ENCODE measurements around the gene KDM4C. TPM values are rescaled to one million over a fixed set of nuclear protein-coding genes. Genes with fewer than 3 reads are reported as not detected.

KDM4C gene
- polyA plus RNA-seq, 4 donors = 12.6 to 27.3 (median 18.9) TPM

- Histone ChIP-seq H3K27me3 (ENCODE audit: control insufficient read depth in 3 of 3, insufficient read depth in 3 of 3, low read length in 3 of 3) (no peaks in the 10 kb centered on the region), H3K4me3 (ENCODE audit: low read depth in 1 of 3, low read length in 3 of 3) (no peak overlapping the region), H3K27ac (ENCODE audit: low read depth in 1 of 3, low read length in 2 of 3) (no peak overlapping the region), H3K9me3 (ENCODE audit: control insufficient read depth in 2 of 2, insufficient read depth in 1 of 2, low read depth in 1 of 2, low read length in 1 of 2) (no peaks in the 10 kb centered on the region), H3K36me3 (ENCODE audit: control insufficient read depth in 3 of 3, insufficient read depth in 2 of 3, low read depth in 1 of 3, low read length in 3 of 3) (peaks cover 13 to 24% (median 22%) of the 10 kb centered on the region in 3 donors), H3K4me1 (ENCODE audit: control insufficient read depth in 3 of 3, insufficient read depth in 2 of 3, low read depth in 1 of 3, low read length in 2 of 3) (no peaks in the 10 kb centered on the region)
- DNase-seq (no peak), FAIRE-seq (no peak)
- WGBS, 3 donors = 95 to 97% (median 97%) methylated on average over 1 of the region's 1 CpG
Measured at GRCh38 chr9:6991418-6991817, 233.6 kb downstream of the KDM4C start.

GRCh38 chr9:6996061-6996854, 238.5 kb downstream of the KDM4C start:
- no peaks in the 10 kb centered on the region for H3K4me1 ChIP-seq (ENCODE audit: control insufficient read depth in 3 of 3, insufficient read depth in 2 of 3, low read depth in 1 of 3, low read length in 2 of 3)
- no peaks in the 10 kb centered on the region for H3K27me3 ChIP-seq (ENCODE audit: control insufficient read depth in 3 of 3, insufficient read depth in 3 of 3, low read length in 3 of 3)
- H3K9me3 ChIP-seq (ENCODE audit: control insufficient read depth in 2 of 2, insufficient read depth in 1 of 2, low read depth in 1 of 2, low read length in 1 of 2) = no peaks in the 10 kb centered on the region
- FAIRE-seq (no peak), DNase-seq (peak; percentile 5 to 10)
- no peak overlapping the region for H3K4me3 ChIP-seq (ENCODE audit: low read depth in 1 of 3, low read length in 3 of 3)
- H3K27ac ChIP-seq (ENCODE audit: low read depth in 1 of 3, low read length in 2 of 3) = no peak overlapping the region
- WGBS, 3 donors = 75 to 89% (median 89%) methylated on average over 7 of the region's 7 CpGs
- peaks cover 6 to 17% (median 15%) of the 10 kb centered on the region in 3 donors for H3K36me3 ChIP-seq (ENCODE audit: control insufficient read depth in 3 of 3, insufficient read depth in 2 of 3, low read depth in 1 of 3, low read length in 3 of 3)

GRCh38 chr9:6997330-6997729, 239.6 kb downstream of the KDM4C start:
- FAIRE-seq (no peak), DNase-seq (no peak)
- WGBS, 3 donors = 90 to 96% (median 90%) methylated on average over 1 of the region's 1 CpG

GRCh38 chr9:6999794-7000193, 242.0 kb downstream of the KDM4C start:
- peaks cover 0 to 2% of the 10 kb centered on the region in 2 donors for H3K9me3 ChIP-seq (ENCODE audit: control insufficient read depth in 2 of 2, insufficient read depth in 1 of 2, low read depth in 1 of 2, low read length in 1 of 2)
- peaks cover 2 to 15% (median 6%) of the 10 kb centered on the region in 3 donors for H3K36me3 ChIP-seq (ENCODE audit: control insufficient read depth in 3 of 3, insufficient read depth in 2 of 3, low read depth in 1 of 3, low read length in 3 of 3)
- 86 to 94% (median 92%) methylated on average over 2 of the region's 2 CpGs for WGBS, 3 donors
- DNase-seq (no peak), FAIRE-seq (no peak)
- no peak overlapping the region for H3K4me3 ChIP-seq (ENCODE audit: low read depth in 1 of 3, low read length in 3 of 3)
- no peaks in the 10 kb centered on the region for H3K4me1 ChIP-seq (ENCODE audit: control insufficient read depth in 3 of 3, insufficient read depth in 2 of 3, low read depth in 1 of 3, low read length in 2 of 3)
- H3K27me3 ChIP-seq (ENCODE audit: control insufficient read depth in 3 of 3, insufficient read depth in 3 of 3, low read length in 3 of 3) = no peaks in the 10 kb centered on the region
- no peak overlapping the region for H3K27ac ChIP-seq (ENCODE audit: low read depth in 1 of 3, low read length in 2 of 3)

More at GRCh38 chr9:6997330-6997729, 239.6 kb downstream of the KDM4C start:
- H3K9me3 ChIP-seq (ENCODE audit: control insufficient read depth in 2 of 2, insufficient read depth in 1 of 2, low read depth in 1 of 2, low read length in 1 of 2) = no peaks in the 10 kb centered on the region
- no peaks in the 10 kb centered on the region for H3K27me3 ChIP-seq (ENCODE audit: control insufficient read depth in 3 of 3, insufficient read depth in 3 of 3, low read length in 3 of 3)
- no peaks in the 10 kb centered on the region for H3K4me1 ChIP-seq (ENCODE audit: control insufficient read depth in 3 of 3, insufficient read depth in 2 of 3, low read depth in 1 of 3, low read length in 2 of 3)
- peaks cover 4 to 14% (median 13%) of the 10 kb centered on the region in 3 donors for H3K36me3 ChIP-seq (ENCODE audit: control insufficient read depth in 3 of 3, insufficient read depth in 2 of 3, low read depth in 1 of 3, low read length in 3 of 3)
- H3K4me3 ChIP-seq (ENCODE audit: low read depth in 1 of 3, low read length in 3 of 3) = no peak overlapping the region
- no peak overlapping the region for H3K27ac ChIP-seq (ENCODE audit: low read depth in 1 of 3, low read length in 2 of 3)

- no peak overlapping the region for H3K27ac ChIP-seq (ENCODE audit: low read depth in 1 of 3, low read length in 2 of 3)
- no peak for DNase-seq
- no peak for FAIRE-seq
- H3K27me3 ChIP-seq (ENCODE audit: control insufficient read depth in 3 of 3, insufficient read depth in 3 of 3, low read length in 3 of 3) = no peaks in the 10 kb centered on the region
- peaks cover 0 to 14% (median 5%) of the 10 kb centered on the region in 3 donors for H3K36me3 ChIP-seq (ENCODE audit: control insufficient read depth in 3 of 3, insufficient read depth in 2 of 3, low read depth in 1 of 3, low read length in 3 of 3)
- WGBS, 3 donors = 86 to 96% (median 92%) methylated on average over 1 of the region's 1 CpG
- no peak overlapping the region for H3K4me3 ChIP-seq (ENCODE audit: low read depth in 1 of 3, low read length in 3 of 3)
- peaks cover 0 to 3% of the 10 kb centered on the region in 2 donors for H3K9me3 ChIP-seq (ENCODE audit: control insufficient read depth in 2 of 2, insufficient read depth in 1 of 2, low read depth in 1 of 2, low read length in 1 of 2)
- no peaks in the 10 kb centered on the region for H3K4me1 ChIP-seq (ENCODE audit: control insufficient read depth in 3 of 3, insufficient read depth in 2 of 3, low read depth in 1 of 3, low read length in 2 of 3)
Measured at GRCh38 chr9:7001571-7001970, 243.8 kb downstream of the KDM4C start.

GRCh38 chr9:7003861-7004260, 246.1 kb downstream of the KDM4C start:
- no peaks in the 10 kb centered on the region for H3K27me3 ChIP-seq (ENCODE audit: control insufficient read depth in 3 of 3, insufficient read depth in 3 of 3, low read length in 3 of 3)
- H3K4me1 ChIP-seq (ENCODE audit: control insufficient read depth in 3 of 3, insufficient read depth in 2 of 3, low read depth in 1 of 3, low read length in 2 of 3) = no peaks in the 10 kb centered on the region
- WGBS, 3 donors = 92 to 96% (median 94%) methylated on average over 2 of the region's 2 CpGs
- no peak overlapping the region for H3K4me3 ChIP-seq (ENCODE audit: low read depth in 1 of 3, low read length in 3 of 3)
- peaks cover 3 to 18% (median 6%) of the 10 kb centered on the region in 3 donors for H3K36me3 ChIP-seq (ENCODE audit: control insufficient read depth in 3 of 3, insufficient read depth in 2 of 3, low read depth in 1 of 3, low read length in 3 of 3)
- FAIRE-seq (no peak), DNase-seq (no peak)
- H3K9me3 ChIP-seq (ENCODE audit: control insufficient read depth in 2 of 2, insufficient read depth in 1 of 2, low read depth in 1 of 2, low read length in 1 of 2) = peaks cover 0 to 12% of the 10 kb centered on the region in 2 donors
- no peak overlapping the region for H3K27ac ChIP-seq (ENCODE audit: low read depth in 1 of 3, low read length in 2 of 3)

GRCh38 chr9:7006417-7006816, 248.6 kb downstream of the KDM4C start:
- peaks cover 0 to 12% of the 10 kb centered on the region in 2 donors for H3K9me3 ChIP-seq (ENCODE audit: control insufficient read depth in 2 of 2, insufficient read depth in 1 of 2, low read depth in 1 of 2, low read length in 1 of 2)
- FAIRE-seq = no peak
- no peaks in the 10 kb centered on the region for H3K4me1 ChIP-seq (ENCODE audit: control insufficient read depth in 3 of 3, insufficient read depth in 2 of 3, low read depth in 1 of 3, low read length in 2 of 3)
- no peak overlapping the region for H3K4me3 ChIP-seq (ENCODE audit: low read depth in 1 of 3, low read length in 3 of 3)
- no peak overlapping the region for H3K27ac ChIP-seq (ENCODE audit: low read depth in 1 of 3, low read length in 2 of 3)
- peaks cover 3 to 18% (median 8%) of the 10 kb centered on the region in 3 donors for H3K36me3 ChIP-seq (ENCODE audit: control insufficient read depth in 3 of 3, insufficient read depth in 2 of 3, low read depth in 1 of 3, low read length in 3 of 3)
- 84 to 89% (median 86%) methylated on average over 2 of the region's 2 CpGs for WGBS, 3 donors
- no peaks in the 10 kb centered on the region for H3K27me3 ChIP-seq (ENCODE audit: control insufficient read depth in 3 of 3, insufficient read depth in 3 of 3, low read length in 3 of 3)
- no peak for DNase-seq

GRCh38 chr9:7008411-7008810, 250.6 kb downstream of the KDM4C start:
- Histone ChIP-seq H3K4me3 (ENCODE audit: low read depth in 1 of 3, low read length in 3 of 3) (no peak overlapping the region), H3K27me3 (ENCODE audit: control insufficient read depth in 3 of 3, insufficient read depth in 3 of 3, low read length in 3 of 3) (no peaks in the 10 kb centered on the region), H3K36me3 (ENCODE audit: control insufficient read depth in 3 of 3, insufficient read depth in 2 of 3, low read depth in 1 of 3, low read length in 3 of 3) (peaks cover 3 to 21% (median 10%) of the 10 kb centered on the region in 3 donors), H3K27ac (ENCODE audit: low read depth in 1 of 3, low read length in 2 of 3) (no peak overlapping the region), H3K4me1 (ENCODE audit: control insufficient read depth in 3 of 3, insufficient read depth in 2 of 3, low read depth in 1 of 3, low read length in 2 of 3) (no peaks in the 10 kb centered on the region), H3K9me3 (ENCODE audit: control insufficient read depth in 2 of 2, insufficient read depth in 1 of 2, low read depth in 1 of 2, low read length in 1 of 2) (peaks cover 0 to 12% of the 10 kb centered on the region in 2 donors)
- WGBS, 3 donors = 49 to 50% (median 50%) methylated on average over 2 of the region's 2 CpGs
- FAIRE-seq (no peak), DNase-seq (no peak)
